Prostate gland (tissue), 2 donors: Measurements from ENCODE around the gene MAP4K4.

ENCODE experiments used
- CTCF ChIP-seq, 4 experiments: fragments of 200-600 bp in 2 of 4; fragments of 450-650 bp in 2 of 4; sonication (generic) in 2 of 4; IDR thresholded peaks; 1 replicate in 3 of 4; 2 replicates in 1 of 4; pipeline ENCODE4 v1.5.1; 2016 to 2019; ENCODE audit warnings: antibody characterized with exemption in 4 of 4, mild to moderate bottlenecking in 2 of 4, moderate library complexity in 2 of 4
- POLR2A ChIP-seq: fragments of 450-650 bp; IDR thresholded peaks from one replicate; pipeline ENCODE4 v1.6.1; 2016; ENCODE audit warnings: antibody characterized with exemption, mild to moderate bottlenecking

- TF ChIP-seq CTCF (IDR thresholded peaks at IDR 0.05) (no peak), POLR2A (no peak)
These were observed 37.1 kb downstream of the MAP4K4 start for GRCh38 chr2:101734505-101735165.
